ENCODE data around the gene ELOVL5.

Gene ELOVL5

DNA sequence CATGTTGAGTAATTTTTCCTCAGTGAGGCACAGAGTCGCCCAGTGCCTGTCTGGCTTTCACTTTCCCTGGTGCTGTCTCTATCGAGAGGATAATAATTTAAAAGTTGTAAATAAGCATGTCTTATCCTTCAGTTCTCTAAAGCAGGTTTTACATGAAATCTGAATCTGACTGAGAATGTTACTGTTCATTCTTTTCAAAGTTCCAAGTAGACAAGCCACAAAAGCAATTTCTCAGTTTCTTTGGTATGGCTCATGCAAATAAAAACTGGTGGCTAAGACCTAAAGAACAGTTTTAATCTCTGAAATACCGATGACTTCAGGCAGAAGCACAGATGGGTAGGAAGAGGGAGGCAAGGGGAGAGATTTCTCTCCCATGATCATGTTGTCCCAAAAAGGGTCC lies 112.5 kb downstream of the ELOVL5 start:
- DNase-seq = no peak

DNA sequence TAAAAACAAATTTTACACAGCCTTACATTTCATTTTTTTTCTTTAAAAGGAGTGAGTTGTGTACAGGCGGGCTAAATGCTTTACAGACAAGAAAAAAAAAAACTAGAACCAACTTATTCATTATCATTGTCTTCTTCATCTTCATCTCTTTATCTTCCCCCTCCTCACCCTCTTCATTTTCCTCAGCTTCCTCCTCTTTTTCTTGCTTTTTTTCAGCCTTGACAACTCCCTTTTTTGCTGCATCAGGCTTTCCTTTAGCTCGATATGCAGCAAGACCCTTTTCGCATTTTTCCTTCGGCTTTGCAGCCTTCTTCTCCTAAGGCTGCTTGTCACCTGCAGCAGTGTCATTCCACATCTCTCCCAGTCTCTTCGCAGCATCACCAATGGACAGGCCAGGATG lies 113.2 kb downstream of the ELOVL5 start:
- DNase-seq = no peak

DNA sequence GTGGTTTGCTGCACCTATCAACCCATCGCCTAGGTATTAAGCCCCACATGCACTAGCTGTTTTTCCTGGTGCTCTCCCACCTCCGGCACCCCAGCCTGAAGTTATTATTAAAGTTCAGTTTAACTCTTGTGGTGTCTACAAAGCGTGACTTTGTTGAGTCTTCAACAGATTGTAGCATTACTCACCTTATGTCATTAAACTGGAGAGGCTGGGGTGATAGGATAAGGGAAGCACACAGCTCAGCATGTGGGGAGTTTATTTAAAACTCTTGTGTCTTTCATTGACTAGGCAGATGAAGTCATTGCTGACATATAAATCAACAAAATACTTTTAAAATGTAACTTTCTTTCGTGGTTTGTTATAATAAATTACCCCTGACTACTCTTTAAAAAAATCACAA lies 115.4 kb downstream of the ELOVL5 start:
- DNase-seq = no peak

DNA sequence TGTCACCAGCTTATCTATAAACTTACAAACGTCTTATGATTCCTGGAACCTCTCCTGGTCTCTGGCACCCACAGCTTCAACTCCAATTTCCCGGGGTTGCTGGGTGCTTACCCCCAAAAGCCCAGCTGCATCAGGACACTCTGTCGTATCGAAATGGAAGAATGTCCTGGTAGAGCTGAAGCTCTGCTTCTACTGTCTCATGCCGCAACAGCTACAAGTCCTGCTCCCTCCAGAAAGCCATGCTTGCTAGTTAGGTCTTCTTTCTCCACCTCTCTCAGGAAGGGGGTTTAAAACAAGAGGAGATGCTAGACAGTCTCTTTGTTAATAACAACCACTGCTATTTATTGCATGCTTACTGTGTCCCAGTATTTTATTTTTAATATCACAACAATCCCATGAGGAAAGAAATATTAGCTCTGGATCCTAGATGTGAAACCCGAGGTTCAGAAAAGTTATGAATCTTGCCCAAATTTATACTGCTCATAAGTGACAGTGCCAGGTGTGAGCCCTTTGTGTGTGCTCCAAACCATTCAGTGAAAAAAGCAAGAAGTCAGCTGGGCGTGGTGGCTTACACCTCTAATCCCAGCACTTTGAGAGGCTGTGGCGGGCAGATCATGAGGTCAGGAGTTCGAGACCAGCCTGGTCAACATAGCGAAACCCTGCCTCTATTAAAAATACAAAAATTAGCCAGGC lies 117.8 kb downstream of the ELOVL5 start:
- no peak for DNase-seq

DNA sequence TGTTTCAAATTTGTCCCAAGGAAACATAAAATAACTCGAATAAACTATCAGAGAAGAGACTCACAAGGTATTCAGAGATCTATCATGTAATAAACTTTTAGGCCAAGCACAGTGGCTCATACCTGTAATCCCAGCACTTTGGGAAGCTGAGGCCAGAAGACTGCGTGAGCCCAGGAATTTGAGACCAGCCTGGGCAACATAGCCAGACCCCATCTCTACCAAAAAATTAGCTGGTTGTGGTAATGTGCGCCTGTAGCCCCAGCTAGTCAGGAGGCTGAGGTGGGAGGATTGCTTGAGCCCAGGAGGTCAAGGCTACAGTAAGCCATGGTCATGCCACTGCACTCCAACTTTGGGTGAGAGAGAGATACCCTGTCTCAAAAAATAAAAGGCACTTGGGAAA lies 120.9 kb downstream of the ELOVL5 start:
- DNase-seq = no peak

DNA sequence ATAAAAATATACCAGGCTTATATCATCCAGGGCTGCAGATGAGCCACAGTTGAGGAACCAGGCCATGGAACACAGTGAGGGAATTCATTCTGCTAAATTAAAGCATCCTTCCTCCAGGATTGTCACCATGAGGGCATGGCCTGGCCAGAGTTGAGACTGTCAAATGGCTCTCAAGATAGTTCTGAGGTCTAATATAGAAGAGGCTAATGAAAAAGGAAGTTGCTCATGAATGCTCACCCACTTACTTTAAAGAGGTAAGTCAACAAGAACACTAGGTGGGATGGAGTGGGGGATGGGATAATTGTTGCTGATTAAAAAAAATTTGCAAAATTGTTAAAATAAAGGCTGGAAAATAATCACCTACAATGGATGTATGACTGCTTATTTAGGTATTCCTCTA lies 128.1 kb downstream of the ELOVL5 start:
- DNase-seq = no peak

All from hematopoietic multipotent progenitor cell treated with erythropoietin and hydrocortisone succinate and interleukin-3 and kit ligand, for 6 days (in vitro differentiated cells).